ENCODE data around the gene KBTBD7.
A peak's percentile ranks its signal among the peaks of the same experiment; 100 is the strongest.

The KBTBD7 gene

GRCh38 chr13:41148419-41149283 is 45.7 kb downstream of the KBTBD7 start (continued):
- TF ChIP-seq IKZF3 (tag by site-specific recombination; IDR thresholded peaks at IDR 0.05) (no peak), ZNF639 (tag by site-specific recombination; IDR thresholded peaks at IDR 0.05) (peak; percentile 85), ZNF596 (tag by site-specific recombination; IDR thresholded peaks at IDR 0.05) (no peak), ZNF501 (tag by site-specific recombination; IDR thresholded peaks at IDR 0.05) (0 out of 2 replicates have a peak, but pooled peaks have one; percentile 40), ZNF571 (tag by site-specific recombination; IDR thresholded peaks at IDR 0.05) (peak; percentile 92; the same call in 1 of the 2 replicates), ZNF549 (tag by site-specific recombination; IDR thresholded peaks at IDR 0.05) (peak; percentile 77), ZBTB8A (tag by site-specific recombination; IDR thresholded peaks at IDR 0.05) (no peak), ZFP41 (tag by site-specific recombination; IDR thresholded peaks at IDR 0.05; ENCODE audit: borderline replicate concordance) (no peak), ZNF324 (tag by site-specific recombination; IDR thresholded peaks at IDR 0.05) (0 out of 2 replicates have a peak, but pooled peaks have one; percentile 33), RBAK (tag by site-specific recombination; IDR thresholded peaks at IDR 0.05) (0 out of 2 replicates have a peak, but pooled peaks have one; percentile 76), ZNF280D (tag by site-specific recombination; IDR thresholded peaks at IDR 0.05) (peak; percentile 100), ZNF658 (tag by site-specific recombination; IDR thresholded peaks at IDR 0.05) (peak; percentile 94), ZFP69B (tag by site-specific recombination; IDR thresholded peaks at IDR 0.05) (peak; percentile 54; the same call in 1 of the 2 replicates), INSM2 (tag by site-specific recombination; IDR thresholded peaks at IDR 0.05) (peak; percentile 56; the same call in 1 of the 2 replicates), KLF1 (tag by site-specific recombination; IDR thresholded peaks at IDR 0.05) (no peak), ZXDB (tag by site-specific recombination; IDR thresholded peaks at IDR 0.05) (no peak), ZNF248 (tag by site-specific recombination; IDR thresholded peaks at IDR 0.05) (no peak; the same call in 1 of the 2 replicates), YY2 (tag by site-specific recombination; IDR thresholded peaks at IDR 0.05) (no peak)
- TF ChIP-seq, protein P1, sequence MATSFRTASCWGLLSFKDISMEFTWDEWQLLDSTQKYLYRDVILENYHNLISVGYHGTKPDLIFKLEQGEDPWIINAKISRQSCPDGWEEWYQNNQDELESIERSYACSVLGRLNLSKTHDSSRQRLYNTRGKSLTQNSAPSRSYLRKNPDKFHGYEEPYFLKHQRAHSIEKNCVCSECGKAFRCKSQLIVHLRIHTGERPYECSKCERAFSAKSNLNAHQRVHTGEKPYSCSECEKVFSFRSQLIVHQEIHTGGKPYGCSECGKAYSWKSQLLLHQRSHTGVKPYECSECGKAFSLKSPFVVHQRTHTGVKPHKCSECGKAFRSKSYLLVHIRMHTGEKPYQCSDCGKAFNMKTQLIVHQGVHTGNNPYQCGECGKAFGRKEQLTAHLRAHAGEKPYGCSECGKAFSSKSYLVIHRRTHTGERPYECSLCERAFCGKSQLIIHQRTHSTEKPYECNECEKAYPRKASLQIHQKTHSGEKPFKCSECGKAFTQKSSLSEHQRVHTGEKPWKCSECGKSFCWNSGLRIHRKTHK (tag by site-specific recombination; IDR thresholded peaks at IDR 0.05): peak; percentile 77

Measured in HEK293 (cell line).